ENCODE results near the gene TASP1.
"Not testable (repeated sequence)": the region's sequence is repeated elsewhere in the genome, so short reads cannot be mapped to it uniquely, and the experiment has no call there.

TASP1 gene

DNA sequence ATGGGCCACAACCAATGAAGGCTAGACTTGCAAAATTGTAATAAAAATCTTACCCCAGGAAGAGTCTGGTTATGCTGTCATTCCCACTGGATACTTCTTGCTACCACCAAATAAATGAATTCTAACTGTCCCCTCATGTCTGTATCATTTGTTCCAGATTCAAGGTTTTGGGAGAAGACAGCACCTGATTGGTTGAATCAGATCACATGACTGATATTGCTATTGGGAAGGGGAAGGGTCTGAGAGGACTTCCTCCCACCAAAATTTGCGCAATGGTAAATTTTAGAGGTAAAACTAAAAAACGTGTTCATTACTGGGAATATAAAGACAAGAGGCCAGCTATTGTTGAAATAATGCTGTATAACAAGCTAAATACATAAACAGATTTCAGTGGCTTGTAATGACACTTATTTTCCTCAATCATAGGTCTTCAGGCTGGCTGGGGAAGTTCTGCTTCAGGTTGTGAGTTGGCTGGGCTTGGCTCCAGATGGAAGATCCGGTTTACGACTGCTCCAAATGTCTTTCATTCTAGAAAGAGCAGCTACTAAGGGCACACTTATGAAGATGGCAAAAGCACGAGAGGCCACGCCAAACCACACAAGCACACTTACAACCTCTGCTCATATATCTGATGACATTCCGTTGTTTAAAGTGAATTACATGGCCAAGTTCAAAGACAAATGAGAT is 27.1 kb upstream of the TASP1 start:
- ATAC-seq (ENCODE audit: low read depth) (no peak), DNase-seq (ENCODE audit: low spot score in 2 of 2) (no peak)
- no peaks in the 10 kb centered on the region for H3K9me3 Mint-ChIP-seq
- peaks cover 4% of the 10 kb centered on the region for H3K4me1 Mint-ChIP-seq
- no peaks in the 10 kb centered on the region for H3K27me3 Mint-ChIP-seq
- no peak overlapping the region for H3K27ac Mint-ChIP-seq
- H3K36me3 Mint-ChIP-seq, result no peaks in the 10 kb centered on the region
- H3K4me3 Mint-ChIP-seq, result no peak overlapping the region

DNA sequence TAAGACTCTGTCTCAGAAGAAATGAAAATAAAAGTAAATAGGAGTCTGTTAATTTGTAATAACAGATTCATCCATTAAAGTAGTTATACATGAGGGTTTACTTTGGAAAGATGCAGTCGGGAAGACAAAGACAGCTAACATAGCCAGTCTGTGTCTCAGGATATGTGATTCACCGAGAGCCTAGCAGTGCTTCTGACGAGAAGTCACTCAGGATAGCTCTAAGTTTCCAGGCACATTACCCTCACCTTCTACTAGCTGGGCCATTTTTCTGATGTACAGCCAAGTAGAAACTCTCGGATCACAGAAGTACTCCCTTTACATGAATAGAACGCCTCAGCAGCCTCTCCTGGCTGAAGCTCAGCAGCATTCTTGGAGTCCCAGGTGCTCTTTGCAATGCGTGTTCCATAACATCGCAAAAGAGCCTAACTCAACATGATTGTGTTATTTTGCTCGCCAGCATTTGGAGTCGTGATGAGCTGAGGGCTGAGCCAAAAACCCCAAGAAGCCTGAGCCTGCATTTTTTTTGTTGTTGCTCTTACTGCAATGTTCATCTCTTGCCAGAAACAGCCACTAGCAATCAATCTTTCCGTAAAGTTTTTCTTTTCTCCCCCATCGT is 22.4 kb upstream of the TASP1 start:
- no peak overlapping the region for H3K4me3 Mint-ChIP-seq
- no peak overlapping the region for H3K27ac Mint-ChIP-seq
- H3K36me3 Mint-ChIP-seq, result no peaks in the 10 kb centered on the region
- peaks cover 14% of the 10 kb centered on the region for H3K4me1 Mint-ChIP-seq
- ATAC-seq (ENCODE audit: low read depth) (no peak), DNase-seq (ENCODE audit: low spot score in 2 of 2) (no peak)
- no peaks in the 10 kb centered on the region for H3K27me3 Mint-ChIP-seq
- no peaks in the 10 kb centered on the region for H3K9me3 Mint-ChIP-seq

DNA sequence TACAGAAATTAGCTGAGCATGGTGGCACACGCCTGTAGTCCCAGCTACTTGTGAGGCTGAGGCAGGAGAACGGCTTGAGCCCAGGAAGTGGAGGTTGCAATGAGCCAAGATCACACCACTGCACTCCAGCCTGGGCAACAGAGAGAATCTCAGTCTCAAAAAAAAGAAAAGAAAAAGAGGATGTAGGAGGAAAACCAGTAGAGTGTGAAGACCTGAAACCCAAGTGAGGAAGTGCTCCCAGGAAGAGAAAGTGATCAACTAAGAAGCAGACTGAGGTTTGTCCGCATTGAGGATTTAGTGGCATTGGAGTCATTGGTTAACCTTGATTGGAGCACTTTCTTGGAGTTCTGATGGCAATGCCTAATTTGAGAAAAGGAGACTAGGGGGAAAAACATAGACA is 20.6 kb upstream of the TASP1 start:
- H3K27ac Mint-ChIP-seq, result peak overlapping the region; percentile 7

DNA sequence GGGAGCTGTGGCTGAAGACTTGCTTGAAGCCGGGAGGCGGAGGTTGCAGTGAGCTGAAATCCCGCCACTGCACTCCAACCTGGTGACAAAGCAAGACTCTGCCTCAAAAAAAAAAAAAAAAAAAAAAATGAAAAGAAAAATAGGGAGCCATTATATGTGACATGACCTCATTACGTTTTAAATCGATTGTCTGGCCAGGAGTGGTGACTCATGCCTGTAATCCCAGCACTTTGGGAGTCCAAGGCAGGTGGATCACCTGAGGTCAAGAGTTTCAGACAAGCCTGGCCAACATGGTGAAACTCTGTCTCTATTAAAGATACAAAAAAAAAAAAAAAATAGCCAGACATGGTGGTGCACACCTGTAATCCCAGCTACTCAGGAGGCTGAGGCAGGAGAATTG is 19.3 kb upstream of the TASP1 start:
- ATAC-seq (ENCODE audit: low read depth); H3K27ac Mint-ChIP-seq; DNase-seq (ENCODE audit: low spot score in 2 of 2): not testable (repeated sequence)

More for the DNA sequence above, 20.6 kb upstream of the TASP1 start:
- peak overlapping the region; percentile 47 for H3K4me3 Mint-ChIP-seq
- no peaks in the 10 kb centered on the region for H3K36me3 Mint-ChIP-seq
- no peaks in the 10 kb centered on the region for H3K27me3 Mint-ChIP-seq
- peak; percentile 99 for ATAC-seq (ENCODE audit: low read depth)
- H3K4me1 Mint-ChIP-seq, result peaks cover 14% of the 10 kb centered on the region
- peak in 1 of 2 donors; percentile 39 for DNase-seq (ENCODE audit: low spot score in 2 of 2)
- no peaks in the 10 kb centered on the region for H3K9me3 Mint-ChIP-seq

DNA sequence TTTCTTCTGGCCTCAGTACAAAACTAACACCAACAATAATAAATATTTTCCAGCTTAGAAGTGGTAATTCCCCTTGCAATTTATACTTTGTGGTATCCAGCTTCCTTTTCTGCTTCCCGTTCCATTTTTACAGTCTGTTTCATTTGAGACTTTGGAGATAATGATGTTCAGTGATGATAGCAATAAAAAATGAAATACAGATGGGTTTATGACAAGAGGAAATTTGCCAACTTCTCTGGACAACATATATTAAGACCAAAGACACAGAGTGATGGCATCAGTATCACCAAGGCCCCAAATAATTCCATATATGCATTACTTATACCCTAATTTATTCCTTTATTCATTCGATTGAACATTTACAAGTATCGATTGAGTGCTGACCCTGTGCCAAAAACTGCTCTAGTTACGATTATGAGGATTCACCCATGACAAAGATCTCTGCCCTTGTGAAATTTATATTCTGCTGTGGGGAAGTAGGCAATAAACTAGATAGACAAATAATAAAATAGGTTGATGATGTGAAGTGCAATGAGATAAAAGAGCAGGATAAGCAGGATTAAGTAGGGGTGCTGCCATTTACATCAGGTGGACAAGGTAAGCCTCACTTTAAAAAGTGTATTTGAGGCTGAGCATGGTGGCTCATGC is 18.1 kb upstream of the TASP1 start:
- Mint-ChIP-seq H3K27ac (no peak overlapping the region), H3K4me3 (no peak overlapping the region), H3K27me3 (peaks cover 2% of the 10 kb centered on the region), H3K4me1 (peaks cover 14% of the 10 kb centered on the region), H3K36me3 (no peaks in the 10 kb centered on the region), H3K9me3 (no peaks in the 10 kb centered on the region)
- no peak for DNase-seq (ENCODE audit: low spot score in 2 of 2)
- ATAC-seq (ENCODE audit: low read depth), result no peak

More for the DNA sequence above, 19.3 kb upstream of the TASP1 start:
- H3K27me3 Mint-ChIP-seq, H3K4me3 Mint-ChIP-seq, H3K9me3 Mint-ChIP-seq, H3K36me3 Mint-ChIP-seq: not testable (repeated sequence)
- peaks cover 14% of the 10 kb centered on the region for H3K4me1 Mint-ChIP-seq

DNA sequence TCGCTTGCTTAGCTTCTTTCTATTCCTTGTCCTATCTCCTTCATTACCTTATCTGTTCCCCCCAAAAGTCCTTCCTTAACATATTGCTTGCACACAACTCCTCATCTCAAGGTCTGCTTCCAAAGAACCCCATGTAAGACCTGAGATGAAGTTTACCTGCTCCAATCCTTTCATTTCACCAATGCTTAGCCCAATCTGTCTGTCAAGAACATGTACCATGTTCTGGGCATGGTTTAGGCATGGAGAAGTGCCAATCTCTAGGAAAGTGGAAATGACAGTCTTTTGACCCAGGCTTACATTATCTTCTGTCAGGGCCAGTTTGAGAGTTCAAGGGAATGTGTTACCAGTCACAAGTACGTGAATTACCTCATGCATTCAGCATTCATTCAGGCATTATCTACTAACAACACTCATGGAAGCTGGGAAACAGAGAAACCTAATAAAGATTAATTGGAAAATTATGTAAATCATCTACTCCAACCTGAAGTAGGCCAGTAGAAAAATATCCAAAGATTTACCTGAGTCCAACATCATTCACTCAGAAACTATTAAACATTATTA is 15.8 kb upstream of the TASP1 start:
- no peak for ATAC-seq (ENCODE audit: low read depth)
- Mint-ChIP-seq H3K4me3 (no peak overlapping the region), H3K36me3 (no peaks in the 10 kb centered on the region), H3K27ac (no peak overlapping the region), H3K4me1 (peaks cover 12% of the 10 kb centered on the region), H3K9me3 (no peaks in the 10 kb centered on the region), H3K27me3 (peaks cover 5% of the 10 kb centered on the region)
- no peak for DNase-seq (ENCODE audit: low spot score in 2 of 2)

DNA sequence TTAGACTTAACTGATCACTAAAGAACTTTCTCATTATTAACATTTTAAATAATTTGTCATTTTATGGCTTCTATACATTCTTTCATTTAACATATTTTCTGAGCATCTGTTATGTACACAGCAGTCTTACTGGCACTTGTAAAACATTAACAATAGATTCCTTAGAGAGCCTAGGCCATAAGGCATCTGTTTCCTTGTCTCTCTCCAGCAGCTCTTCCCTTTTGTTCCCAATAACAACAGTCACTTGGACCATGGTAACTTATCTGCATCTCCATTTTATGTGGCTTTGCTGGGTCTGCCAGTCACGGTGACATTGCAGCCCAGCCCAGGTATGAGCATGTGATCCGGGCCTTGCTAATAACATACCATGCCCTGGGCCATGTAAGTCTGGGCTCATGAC is 11.7 kb upstream of the TASP1 start:
- H3K4me1 Mint-ChIP-seq, result no peaks in the 10 kb centered on the region
- no peaks in the 10 kb centered on the region for H3K9me3 Mint-ChIP-seq
- peaks cover 2% of the 10 kb centered on the region for H3K36me3 Mint-ChIP-seq
- peaks cover 9% of the 10 kb centered on the region for H3K27me3 Mint-ChIP-seq
- no peak overlapping the region for H3K27ac Mint-ChIP-seq
- DNase-seq (ENCODE audit: low spot score in 2 of 2) (no peak), ATAC-seq (ENCODE audit: low read depth) (no peak)
- H3K4me3 Mint-ChIP-seq, result no peak overlapping the region

DNA sequence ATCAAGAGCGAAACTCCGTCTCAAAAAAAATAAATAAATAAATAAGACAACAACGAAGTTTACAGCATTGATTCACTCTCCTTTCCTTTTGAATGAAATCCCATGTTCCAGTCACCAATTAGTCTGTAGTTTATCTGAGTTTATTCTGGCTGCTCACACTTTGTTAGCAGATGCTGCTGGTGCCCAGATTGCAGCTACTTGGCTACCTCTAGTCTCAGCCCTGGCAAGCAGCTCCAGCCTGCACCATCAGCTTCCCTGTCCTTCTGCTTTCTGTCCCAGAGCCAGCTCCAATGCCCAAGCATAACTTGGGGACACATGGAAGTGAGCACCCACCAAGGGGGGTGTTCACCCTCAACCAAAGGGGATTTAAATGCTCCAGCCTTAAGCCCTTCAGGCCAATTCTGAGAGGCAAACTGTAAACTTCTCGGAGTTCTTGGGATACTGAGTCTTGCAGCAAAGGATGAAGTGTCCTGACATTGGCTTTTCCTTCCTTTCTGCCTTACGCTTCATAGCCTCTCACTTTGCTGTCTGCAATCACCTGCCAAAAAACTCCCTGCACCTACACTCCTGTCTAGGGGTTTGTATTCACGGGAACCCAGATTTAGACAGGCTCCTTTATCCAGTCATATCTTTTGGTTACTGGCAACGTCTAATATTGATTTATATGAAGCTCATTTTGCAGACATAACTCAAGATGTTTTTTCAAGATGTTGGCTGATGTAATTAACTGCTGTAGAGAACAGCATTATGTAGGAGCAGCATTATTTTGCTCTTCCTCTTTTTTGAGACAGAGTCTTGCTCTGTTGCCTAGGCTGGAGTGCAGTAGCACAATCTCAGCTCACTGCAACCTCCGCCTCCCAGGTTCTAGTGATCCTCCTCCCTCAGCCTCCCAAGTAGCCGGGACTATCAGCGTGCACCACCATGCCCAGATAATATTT is 9.8 kb upstream of the TASP1 start:
- Mint-ChIP-seq H3K36me3 (peaks cover 2% of the 10 kb centered on the region), H3K4me3 (no peak overlapping the region), H3K9me3 (no peaks in the 10 kb centered on the region), H3K27ac (no peak overlapping the region), H3K27me3 (peaks cover 13% of the 10 kb centered on the region), H3K4me1 (no peaks in the 10 kb centered on the region)
- ATAC-seq (ENCODE audit: low read depth), result no peak
- DNase-seq (ENCODE audit: low spot score in 2 of 2), result no peak

DNA sequence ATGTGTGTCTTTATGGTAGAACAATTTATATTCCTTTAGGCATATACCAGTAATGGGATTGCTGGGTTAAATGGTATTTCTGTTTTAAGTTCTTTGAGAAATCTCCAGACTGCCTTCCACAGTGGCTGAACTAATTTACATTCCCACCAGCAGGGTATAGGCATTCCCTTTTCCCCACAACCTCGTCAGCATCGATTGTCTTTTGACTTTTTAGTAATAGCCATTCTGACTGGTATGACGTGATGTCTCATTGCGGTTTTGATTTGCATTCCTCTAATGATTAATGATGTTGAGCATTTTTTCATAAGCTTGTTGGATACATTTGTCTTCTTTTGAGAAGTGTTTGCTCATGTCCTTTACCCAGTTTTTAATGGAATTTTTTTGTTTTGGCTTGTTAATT is 5.3 kb upstream of the TASP1 start:
- no peak overlapping the region for H3K27ac Mint-ChIP-seq
- H3K27me3 Mint-ChIP-seq, result peaks cover 10% of the 10 kb centered on the region
- no peak for ATAC-seq (ENCODE audit: low read depth)
- peaks cover 2% of the 10 kb centered on the region for H3K36me3 Mint-ChIP-seq
- H3K4me1 Mint-ChIP-seq, result peaks cover 3% of the 10 kb centered on the region
- no peaks in the 10 kb centered on the region for H3K9me3 Mint-ChIP-seq
- DNase-seq (ENCODE audit: low spot score in 2 of 2), result no peak
- no peak overlapping the region for H3K4me3 Mint-ChIP-seq

DNA sequence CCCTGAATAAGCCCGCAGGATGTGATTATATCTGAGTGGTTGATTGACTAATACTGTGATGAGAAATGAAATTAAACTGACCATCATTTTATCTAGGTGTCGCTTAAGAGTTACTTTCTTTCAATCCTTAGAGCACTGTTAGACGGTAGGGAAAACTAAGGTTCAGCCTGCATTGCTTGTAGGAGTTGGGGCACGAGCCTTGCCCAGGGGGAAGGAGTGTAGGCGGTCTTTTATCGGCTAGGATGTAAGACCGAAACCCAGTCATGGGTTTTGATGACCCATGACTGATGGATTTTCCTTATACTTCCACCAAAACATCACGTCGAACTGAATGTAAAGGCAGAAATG is 392 bp upstream of the TASP1 start:
- H3K4me1 Mint-ChIP-seq, result peaks cover 18% of the 10 kb centered on the region
- no peak for ATAC-seq (ENCODE audit: low read depth)
- DNase-seq (ENCODE audit: low spot score in 2 of 2), result no peak
- H3K4me3 Mint-ChIP-seq, result peak overlapping the region; percentile 90
- H3K27ac Mint-ChIP-seq, result peak overlapping the region; percentile 93
- H3K36me3 Mint-ChIP-seq, result peaks cover 4% of the 10 kb centered on the region
- H3K27me3 Mint-ChIP-seq, result peaks cover 4% of the 10 kb centered on the region
- no peaks in the 10 kb centered on the region for H3K9me3 Mint-ChIP-seq

DNA sequence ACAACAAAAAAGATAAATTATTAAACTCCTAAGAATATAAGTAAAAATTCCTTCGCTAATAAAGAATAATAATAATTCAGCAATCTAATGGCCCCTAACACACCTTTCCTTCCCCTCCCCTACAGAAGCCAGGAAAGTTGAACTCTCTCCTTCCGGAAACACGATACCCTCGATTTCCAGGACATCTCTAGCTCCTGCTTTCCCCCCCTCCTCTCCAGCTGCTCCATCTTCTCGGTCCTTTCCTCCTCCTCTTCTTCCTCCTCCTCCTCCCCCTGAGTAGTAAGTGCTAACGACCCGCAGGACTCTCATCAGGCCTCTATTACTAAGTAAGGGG is 603 bp downstream of the TASP1 start:
- H3K4me3 Mint-ChIP-seq, result peak overlapping the region; percentile 90
- H3K27ac Mint-ChIP-seq, result peak overlapping the region; percentile 93
- ATAC-seq (ENCODE audit: low read depth) (no peak), DNase-seq (ENCODE audit: low spot score in 2 of 2) (no peak)
- H3K27me3 Mint-ChIP-seq, result peaks cover 2% of the 10 kb centered on the region
- peaks cover 20% of the 10 kb centered on the region for H3K4me1 Mint-ChIP-seq
- peaks cover 5% of the 10 kb centered on the region for H3K36me3 Mint-ChIP-seq
- H3K9me3 Mint-ChIP-seq, result no peaks in the 10 kb centered on the region

DNA sequence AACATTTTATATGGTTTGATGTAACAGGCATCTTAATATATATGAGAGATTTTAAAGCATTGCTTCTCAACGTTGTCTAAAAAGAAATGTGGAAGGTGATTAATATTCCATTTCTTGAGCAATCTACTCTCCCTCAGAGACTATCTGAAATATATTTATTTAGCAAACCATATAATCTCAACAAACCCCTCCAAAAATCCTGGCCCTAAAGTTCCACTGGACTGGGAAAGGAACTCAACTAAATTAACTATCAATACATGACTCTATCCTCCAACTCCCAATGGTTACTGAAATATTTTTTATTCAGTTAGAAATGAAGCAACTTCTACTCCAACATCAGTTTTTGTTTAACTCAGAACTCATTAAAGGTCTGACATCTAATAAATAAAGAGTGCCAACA is 6.3 kb downstream of the TASP1 start:
- no peak for ATAC-seq (ENCODE audit: low read depth)
- DNase-seq (ENCODE audit: low spot score in 2 of 2), result no peak
- Mint-ChIP-seq H3K36me3 (peaks cover 19% of the 10 kb centered on the region), H3K27me3 (no peaks in the 10 kb centered on the region), H3K27ac (no peak overlapping the region), H3K4me1 (peaks cover 9% of the 10 kb centered on the region), H3K9me3 (no peaks in the 10 kb centered on the region), H3K4me3 (no peak overlapping the region)

DNA sequence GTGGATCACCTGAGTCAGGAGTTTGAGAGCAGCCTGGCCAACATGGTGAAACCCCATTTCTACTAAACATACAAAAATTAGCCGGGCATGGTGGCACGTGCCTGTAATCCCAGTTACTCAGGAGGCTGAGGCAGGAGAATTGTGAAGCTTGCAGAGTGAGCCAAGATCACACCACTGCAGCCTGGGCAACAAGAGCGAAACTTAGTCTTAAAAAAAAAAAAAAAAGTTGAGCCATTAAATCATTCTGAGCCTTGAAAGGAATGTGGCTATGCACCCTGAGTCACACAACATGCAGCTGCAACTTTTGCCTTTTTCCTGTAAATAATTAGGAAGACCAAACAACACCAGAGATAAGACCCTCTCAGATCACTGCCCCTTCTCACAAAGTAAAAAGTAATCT is 11.2 kb downstream of the TASP1 start:
- Mint-ChIP-seq H3K36me3 (peaks cover 25% of the 10 kb centered on the region), H3K27ac (peak overlapping the region; percentile 19)
- not testable (repeated sequence) for H3K9me3 Mint-ChIP-seq; H3K27me3 Mint-ChIP-seq; DNase-seq (ENCODE audit: low spot score in 2 of 2); ATAC-seq (ENCODE audit: low read depth); H3K4me1 Mint-ChIP-seq; H3K4me3 Mint-ChIP-seq

DNA sequence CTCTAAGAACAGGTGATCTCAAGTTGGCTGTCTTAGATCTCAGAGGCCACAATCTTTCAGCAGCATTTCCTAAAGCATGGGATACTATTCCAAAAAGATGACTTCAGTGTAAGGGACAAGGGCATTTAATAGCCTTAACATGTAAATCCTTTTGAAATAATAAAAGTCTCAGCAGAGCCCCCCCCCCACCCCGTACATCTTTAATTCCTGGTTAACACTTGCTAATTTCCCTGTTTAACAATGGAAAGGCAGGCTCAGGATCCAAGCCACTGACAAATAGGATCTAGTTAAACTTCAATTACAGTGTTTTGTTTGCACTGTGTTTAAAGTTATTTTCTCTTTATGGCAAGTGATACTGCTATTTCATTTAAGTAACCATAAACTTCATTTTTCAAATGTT is 12.0 kb downstream of the TASP1 start:
- no peaks in the 10 kb centered on the region for H3K27me3 Mint-ChIP-seq
- no peak for DNase-seq (ENCODE audit: low spot score in 2 of 2)
- H3K27ac Mint-ChIP-seq, result no peak overlapping the region
- no peaks in the 10 kb centered on the region for H3K4me1 Mint-ChIP-seq
- H3K9me3 Mint-ChIP-seq, result no peaks in the 10 kb centered on the region
- H3K4me3 Mint-ChIP-seq, result no peak overlapping the region
- no peak for ATAC-seq (ENCODE audit: low read depth)
- H3K36me3 Mint-ChIP-seq, result peaks cover 33% of the 10 kb centered on the region

Measured in memory B cell (primary cell).